HepG2 (cell line): Measurements from ENCODE around the gene BPIFB2. TPM values are rescaled to one million over a fixed set of nuclear protein-coding genes. Genes with fewer than 3 reads are reported as not detected.

ENCODE experiments used
- ARID2 ChIP-seq: sonication (generic); formaldehyde crosslinking; IDR thresholded peaks from 2 replicates; pipeline ENCODE4 v1.8.1; 2022; ENCODE audit warnings: mild to moderate bottlenecking, missing genetic modification reagents, borderline replicate concordance
- CREB3 ChIP-seq: sonication (generic); formaldehyde crosslinking; IDR thresholded peaks from 2 replicates; pipeline ENCODE4 v1.5.0; 2020; ENCODE audit warnings: missing genetic modification reagents
- ELK4 ChIP-seq: sonication (generic); formaldehyde crosslinking; IDR thresholded peaks from 2 replicates; pipeline ENCODE4 v1.9.0; 2021; ENCODE audit warnings: missing genetic modification reagents, borderline replicate concordance
- FOSL1 ChIP-seq: sonication (generic); formaldehyde crosslinking; IDR thresholded peaks from 2 replicates; pipeline ENCODE4 v1.9.0; 2021; ENCODE audit warnings: missing genetic modification reagents, borderline replicate concordance
- FOXK1 ChIP-seq: sonication (generic); formaldehyde crosslinking; IDR thresholded peaks from 2 replicates; pipeline ENCODE4 v1.4.0; 2020; ENCODE audit warnings: low read depth, missing genetic modification reagents, borderline replicate concordance
- JUN ChIP-seq: sonication (generic); formaldehyde crosslinking; IDR thresholded peaks from 2 replicates; pipeline ENCODE4 v1.4.0; 2020; ENCODE audit warnings: mild to moderate bottlenecking, missing genetic modification reagents
- NFAT5 ChIP-seq: sonication (generic); formaldehyde crosslinking; IDR thresholded peaks from 2 replicates; pipeline ENCODE4 v1.4.0; 2020; ENCODE audit warnings: missing genetic modification reagents
- SMC3 ChIP-seq: IDR thresholded peaks from 2 replicates; pipeline ENCODE4 v1.6.1; 2011; ENCODE audit warnings: low read length, improper control_type of control experiment
- ZFP41 ChIP-seq: sonication (generic); formaldehyde crosslinking; IDR thresholded peaks from 2 replicates; pipeline ENCODE4 v1.4.0; 2020; ENCODE audit warnings: mild to moderate bottlenecking, missing genetic modification reagents, borderline replicate concordance
- ZMAT5 ChIP-seq: sonication (generic); formaldehyde crosslinking; IDR thresholded peaks from 2 replicates; pipeline ENCODE4 v1.5.0; 2020; ENCODE audit warnings: mild to moderate bottlenecking, low read depth, missing genetic modification reagents, borderline replicate concordance
- ZNF143 ChIP-seq: sonication (generic); formaldehyde crosslinking; IDR thresholded peaks from 2 replicates; pipeline ENCODE4 v1.4.0; 2020; ENCODE audit warnings: missing genetic modification reagents
- ZNF296 ChIP-seq: sonication (generic); formaldehyde crosslinking; conservative IDR thresholded peaks from 2 replicates; pipeline ENCODE4 v1.5.0; 2020; ENCODE audit warnings: mild to moderate bottlenecking, missing genetic modification reagents
- ZNF547 ChIP-seq: sonication (generic); formaldehyde crosslinking; IDR thresholded peaks from 2 replicates; pipeline ENCODE4 v1.5.1; 2020; ENCODE audit warnings: mild to moderate bottlenecking, missing genetic modification reagents
- ZNF788 ChIP-seq: sonication (generic); formaldehyde crosslinking; IDR thresholded peaks from 2 replicates; pipeline ENCODE4 v1.5.0; 2020; ENCODE audit warnings: mild to moderate bottlenecking, missing genetic modification reagents, borderline replicate concordance
- ZSCAN21 ChIP-seq: sonication (generic); formaldehyde crosslinking; IDR thresholded peaks from 2 replicates; pipeline ENCODE4 v1.8.0; 2022; ENCODE audit warnings: mild to moderate bottlenecking, missing genetic modification reagents, moderate library complexity, borderline replicate concordance
- ZUFSP ChIP-seq: sonication (generic); formaldehyde crosslinking; IDR thresholded peaks from 2 replicates; pipeline ENCODE4 v1.9.0; 2021; ENCODE audit warnings: missing genetic modification reagents, mild to moderate bottlenecking, borderline replicate concordance
- polyA plus RNA-seq, 8 experiments: library from polyadenylated mRNA; depleted of rRNA in 3 of 8; stranded (reverse) in 7 of 8; unstranded in 1 of 8; fragments of >200 nt; fragmentation: Illumina TruSeq in 4 of 8; extraction: Trizol in 4 of 8; gene quantifications; 2 replicates each; pipeline versions ENCODE4 v1.2.1 to v1.2.3, GENCODE V29; 2011 to 2016; ENCODE audit warnings: low read depth in 4 of 8, missing spikeins in 1 of 8, mixed read lengths in 1 of 8; ENCODE audit not compliant: insufficient read depth in 1 of 8
- total RNA-seq, 5 experiments: library from RNA; depleted of rRNA; stranded (reverse); fragments of >200 nt; fragmentation: Illumina TruSeq; extraction: Trizol; gene quantifications; 2 replicates each; pipeline ENCODE4 v1.2.3, GENCODE V29; 2016; ENCODE audit warnings: low read depth in 1 of 5

Gene BPIFB2
- total and polyA plus RNA-seq, 2 of the 13 experiments (the other 11 are each of a cell fraction or from before 2014, with no cell fraction given): 54.5 to 902 TPM

GRCh38 chr20:33026779-33027759 is 19.6 kb downstream of the BPIFB2 start (continued):
- TF ChIP-seq NFAT5 (CRISPR knock-in tag) (no peak; the same call in 1 of the 2 replicates), JUN (CRISPR knock-in tag) (no peak), ARID2 (no peak), ELK4 (CRISPR knock-in tag) (no peak), FOXK1 (CRISPR knock-in tag) (no peak), ZUFSP (CRISPR knock-in tag) (no peak), CREB3 (CRISPR knock-in tag) (no peak), SMC3 (no peak), FOSL1 (CRISPR knock-in tag) (no peak), ZSCAN21 (no peak), ZNF547 (CRISPR knock-in tag) (no peak), ZNF143 (no peak), ZNF296 (CRISPR knock-in tag) (no peak), ZMAT5 (no peak), ZNF788 (CRISPR knock-in tag) (no peak; the same call in 1 of the 2 replicates), ZFP41 (CRISPR knock-in tag) (no peak)
